Mesenteric fat pad (tissue), 1 donor: ENCODE data around the gene ZNF879. TPM values are rescaled to one million over a fixed set of nuclear protein-coding genes. Genes with fewer than 3 reads are reported as not detected.

Experiments
- DNase-seq: peaks from one replicate; pipeline ENCODE4 v3.0.0-alpha.2; 2020; ENCODE audit warnings: low spot score
- long read RNA-seq: library from polyadenylated mRNA; unstranded; transcript quantifications from one replicate; pipeline ENCODE4 v2.0.0, GENCODE V29; 2020
- total RNA-seq: library from RNA; stranded (reverse); fragmentation: NEBNext Ultra II Directional; extraction: Animal tissue kit (Norgen Biotek cat#: 25700); gene quantifications from one replicate; pipeline ENCODE4 v1.2.1, GENCODE V29; 2021
- donor health status: DM: yes; HTN: yes; CAD: no.

ZNF879 gene
- total RNA-seq = 3.3 TPM
- long read RNA-seq, partial matches to known transcripts = 0 of 3 reads
- long read RNA-seq, other reads (novel, unspliced or antisense) = 1 of 3 reads

- peak; percentile 95 for DNase-seq
Measured at GRCh38 chr5:179023528-179024189, at the start of gene ZNF879. Gene ZNF879, plus strand, starts transcription at chr5:179023804. Its CDS starts 1,201 bp downstream, at chr5:179025005.

GRCh38 chr5:178981381-178981780 lies 42.2 kb upstream of the ZNF879 start:
- peak; percentile 62 for DNase-seq

GRCh38 chr5:178982941-178983340 lies 40.7 kb upstream of the ZNF879 start:
- DNase-seq = peak; percentile 79

- peak; percentile 62 for DNase-seq
Measured at GRCh38 chr5:178983728-178984127, 39.9 kb upstream of the ZNF879 start.

GRCh38 chr5:178984145-178985072 lies 39.2 kb upstream of the ZNF879 start:
- no peak for DNase-seq

- DNase-seq = no peak
Measured at GRCh38 chr5:178986326-178986960, 37.2 kb upstream of the ZNF879 start.

- no peak for DNase-seq
Measured at GRCh38 chr5:178988436-178989220, 35.0 kb upstream of the ZNF879 start.

- DNase-seq = no peak
Measured at GRCh38 chr5:178989311-178989710, 34.3 kb upstream of the ZNF879 start.

- DNase-seq = no peak
Measured at GRCh38 chr5:178990491-178990890, 33.1 kb upstream of the ZNF879 start.

- no peak for DNase-seq
Measured at GRCh38 chr5:178991190-178992145, 32.1 kb upstream of the ZNF879 start.

- no peak for DNase-seq
Measured at GRCh38 chr5:178992291-178992895, 31.2 kb upstream of the ZNF879 start.

- no peak for DNase-seq
Measured at GRCh38 chr5:178993236-178993765, 30.3 kb upstream of the ZNF879 start.

- no peak for DNase-seq
Measured at GRCh38 chr5:178993955-178994579, 29.5 kb upstream of the ZNF879 start.

- DNase-seq = no peak
Measured at GRCh38 chr5:178994580-178995340, 28.8 kb upstream of the ZNF879 start, which contains the start of gene GRM6. Gene GRM6, minus strand, starts transcription at chr5:178995320. Its CDS starts 376 bp downstream, at chr5:178994944.

- DNase-seq = no peak
Measured at GRCh38 chr5:178995341-178995690, 28.3 kb upstream of the ZNF879 start.

GRCh38 chr5:178996156-178996555 lies 27.4 kb upstream of the ZNF879 start:
- no peak for DNase-seq

- no peak for DNase-seq
Measured at GRCh38 chr5:178997191-178997590, 26.4 kb upstream of the ZNF879 start.

GRCh38 chr5:178998441-178998840 lies 25.2 kb upstream of the ZNF879 start:
- DNase-seq = peak; percentile 80
